HG02610 (cell line): ENCODE results near the gene HDDC2.

Experiments
- ATAC-seq: cut with Tn5 transposase; IDR thresholded peaks from one replicate; pipeline ENCODE4 v1.9.1; 2021; ENCODE audit warnings: mild to moderate bottlenecking, moderate library complexity; ENCODE audit not compliant: unreplicated experiment

The HDDC2 gene

GRCh38 chr6:125245109-125245508 is 56.7 kb downstream of the HDDC2 start:
- no peak for ATAC-seq

- ATAC-seq, result no peak
These were observed 64.0 kb downstream of the HDDC2 start for GRCh38 chr6:125237764-125238163.

GRCh38 chr6:125236536-125237327 is 65.0 kb downstream of the HDDC2 start:
- ATAC-seq, result no peak

GRCh38 chr6:125233202-125233601 is 68.6 kb downstream of the HDDC2 start:
- no peak for ATAC-seq

- no peak for ATAC-seq
These were observed 69.3 kb downstream of the HDDC2 start for GRCh38 chr6:125232466-125232865.

GRCh38 chr6:125231574-125232343 is 70.0 kb downstream of the HDDC2 start:
- ATAC-seq, result no peak

GRCh38 chr6:125231133-125231532 is 70.6 kb downstream of the HDDC2 start:
- no peak for ATAC-seq

GRCh38 chr6:125230674-125231073 is 71.1 kb downstream of the HDDC2 start:
- ATAC-seq, result no peak

- ATAC-seq, result no peak
These were observed 72.7 kb downstream of the HDDC2 start for GRCh38 chr6:125228981-125229479.

- no peak for ATAC-seq
These were observed 74.5 kb downstream of the HDDC2 start for GRCh38 chr6:125227244-125227643.
